AG10803 (cell line): ENCODE measurements around the gene CILP.

Source experiments
- DNase-seq: peaks from one replicate; pipeline ENCODE4 v3.0.0; 2010; ENCODE audit warnings: low read depth
- H3K4me3 ChIP-seq: 2 replicates; pipeline ENCODE4 v1.5.1; 2011; ENCODE audit warnings: mild to moderate bottlenecking, low read length, control low read depth
- CTCF ChIP-seq: conservative IDR thresholded peaks from 2 replicates; pipeline ENCODE4 v1.5.1; 2011; ENCODE audit warnings: mild to moderate bottlenecking, low read length, control low read depth, inconsistent platforms

Gene CILP

GRCh38 chr15:65210770-65211481 is at the start of gene CILP:
TSS of gene CILP (minus strand) at chr15:65211473. CDS start at chr15:65209755, 1,718 bp downstream.
- TF ChIP-seq CTCF = no peak
- no peak within 1 kb of the TSS for H3K4me3 ChIP-seq
- DNase-seq = no peak

GRCh38 chr15:65260968-65261367 is 49.7 kb upstream of the CILP start:
- TF ChIP-seq CTCF = no peak
- H3K4me3 ChIP-seq = no peak overlapping the region
- DNase-seq = no peak

GRCh38 chr15:65259367-65259797 is 48.1 kb upstream of the CILP start:
- TF ChIP-seq CTCF = no peak
- H3K4me3 ChIP-seq = no peak overlapping the region
- peak; percentile 84 for DNase-seq

- H3K4me3 ChIP-seq = no peak overlapping the region
These were observed 47.3 kb upstream of the CILP start for GRCh38 chr15:65258375-65259262.

GRCh38 chr15:65255486-65256140 is 44.3 kb upstream of the CILP start:
- H3K4me3 ChIP-seq = no peak overlapping the region
- no peak for DNase-seq
- no peak for TF ChIP-seq CTCF

More at GRCh38 chr15:65258375-65259262, 47.3 kb upstream of the CILP start:
- no peak for TF ChIP-seq CTCF
- DNase-seq = peak; percentile 88

- no peak for DNase-seq
- TF ChIP-seq CTCF = no peak
- H3K4me3 ChIP-seq = no peak overlapping the region
These were observed 43.5 kb upstream of the CILP start for GRCh38 chr15:65254758-65255157.
